ENCODE data around the gene GPR33.
"Not testable (repeated sequence)": the region's sequence is repeated elsewhere in the genome, so short reads cannot be mapped to it uniquely, and the experiment has no call there.

Gene GPR33

GRCh38 chr14:31492759-31493498 is 5.1 kb upstream of the GPR33 start:
- no peaks in the 10 kb centered on the region for H3K9me3 ChIP-seq (ENCODE audit: control insufficient read depth, low read length)
- no peaks in the 10 kb centered on the region for H3K27me3 ChIP-seq (replicated peaks; ENCODE audit: control insufficient read depth, insufficient read depth, low read length)
- no peak for DNase-seq (ENCODE audit: low read depth)
- H3K4me3 ChIP-seq (ENCODE audit: low read length), result no peak overlapping the region
- H3K36me3 ChIP-seq (ENCODE audit: control insufficient read depth, insufficient read depth, low read length, severe bottlenecking), result no peaks in the 10 kb centered on the region
- no peak overlapping the region for H3K9ac ChIP-seq (ENCODE audit: low read length)
- no peaks in the 10 kb centered on the region for H3K4me1 ChIP-seq (ENCODE audit: control insufficient read depth, insufficient read depth, low read length)

- H3K9ac ChIP-seq (ENCODE audit: low read length), result no peak overlapping the region
- DNase-seq (ENCODE audit: low read depth), result no peak
- no peak overlapping the region for H3K4me3 ChIP-seq (ENCODE audit: low read length)
- H3K9me3 ChIP-seq (ENCODE audit: control insufficient read depth, low read length), result no peaks in the 10 kb centered on the region
- H3K27me3 ChIP-seq (replicated peaks; ENCODE audit: control insufficient read depth, insufficient read depth, low read length), result no peaks in the 10 kb centered on the region
- no peaks in the 10 kb centered on the region for H3K4me1 ChIP-seq (ENCODE audit: control insufficient read depth, insufficient read depth, low read length)
- H3K36me3 ChIP-seq (ENCODE audit: control insufficient read depth, insufficient read depth, low read length, severe bottlenecking), result no peaks in the 10 kb centered on the region
These were observed 1.9 kb upstream of the GPR33 start for GRCh38 chr14:31489691-31490090.

- no peak for DNase-seq (ENCODE audit: low read depth)
- no peaks in the 10 kb centered on the region for H3K27me3 ChIP-seq (replicated peaks; ENCODE audit: control insufficient read depth, insufficient read depth, low read length)
- H3K4me3 ChIP-seq (ENCODE audit: low read length), result no peak overlapping the region
- no peaks in the 10 kb centered on the region for H3K4me1 ChIP-seq (ENCODE audit: control insufficient read depth, insufficient read depth, low read length)
- H3K9ac ChIP-seq (ENCODE audit: low read length), result no peak overlapping the region
- H3K9me3 ChIP-seq (ENCODE audit: control insufficient read depth, low read length), result no peaks in the 10 kb centered on the region
- H3K36me3 ChIP-seq (ENCODE audit: control insufficient read depth, insufficient read depth, low read length, severe bottlenecking), result no peaks in the 10 kb centered on the region
These were observed 1.1 kb downstream of the GPR33 start for GRCh38 chr14:31486764-31487163.

GRCh38 chr14:31484754-31485153 is 3.1 kb downstream of the GPR33 start:
- H3K4me3 ChIP-seq (ENCODE audit: low read length), result no peak overlapping the region
- no peaks in the 10 kb centered on the region for H3K36me3 ChIP-seq (ENCODE audit: control insufficient read depth, insufficient read depth, low read length, severe bottlenecking)
- H3K27me3 ChIP-seq (replicated peaks; ENCODE audit: control insufficient read depth, insufficient read depth, low read length), result no peaks in the 10 kb centered on the region
- no peak for DNase-seq (ENCODE audit: low read depth)
- H3K9me3 ChIP-seq (ENCODE audit: control insufficient read depth, low read length), result no peaks in the 10 kb centered on the region
- no peaks in the 10 kb centered on the region for H3K4me1 ChIP-seq (ENCODE audit: control insufficient read depth, insufficient read depth, low read length)
- H3K9ac ChIP-seq (ENCODE audit: low read length), result no peak overlapping the region

GRCh38 chr14:31480156-31480555 is 7.7 kb downstream of the GPR33 start:
- Histone ChIP-seq H3K27me3 (replicated peaks; ENCODE audit: control insufficient read depth, insufficient read depth, low read length) (no peaks in the 10 kb centered on the region), H3K9ac (ENCODE audit: low read length) (no peak overlapping the region), H3K9me3 (ENCODE audit: control insufficient read depth, low read length) (no peaks in the 10 kb centered on the region), H3K4me3 (ENCODE audit: low read length) (no peak overlapping the region), H3K4me1 (ENCODE audit: control insufficient read depth, insufficient read depth, low read length) (peaks cover 9% of the 10 kb centered on the region), H3K36me3 (ENCODE audit: control insufficient read depth, insufficient read depth, low read length, severe bottlenecking) (no peaks in the 10 kb centered on the region)
- no peak for DNase-seq (ENCODE audit: low read depth)

GRCh38 chr14:31479027-31479426 is 8.8 kb downstream of the GPR33 start:
- Histone ChIP-seq H3K4me3 (ENCODE audit: low read length) (no peak overlapping the region), H3K27me3 (replicated peaks; ENCODE audit: control insufficient read depth, insufficient read depth, low read length) (no peaks in the 10 kb centered on the region), H3K9ac (ENCODE audit: low read length) (no peak overlapping the region), H3K4me1 (ENCODE audit: control insufficient read depth, insufficient read depth, low read length) (peaks cover 9% of the 10 kb centered on the region), H3K9me3 (ENCODE audit: control insufficient read depth, low read length) (no peaks in the 10 kb centered on the region), H3K36me3 (ENCODE audit: control insufficient read depth, insufficient read depth, low read length, severe bottlenecking) (no peaks in the 10 kb centered on the region)
- DNase-seq (ENCODE audit: low read depth), result no peak

- peak; percentile 26 for DNase-seq (ENCODE audit: low read depth)
- H3K4me1 ChIP-seq (ENCODE audit: control insufficient read depth, insufficient read depth, low read length), result peaks cover 9% of the 10 kb centered on the region
- no peaks in the 10 kb centered on the region for H3K36me3 ChIP-seq (ENCODE audit: control insufficient read depth, insufficient read depth, low read length, severe bottlenecking)
- H3K4me3 ChIP-seq (ENCODE audit: low read length), result peak overlapping the region; percentile 34
- H3K9ac ChIP-seq (ENCODE audit: low read length), result no peak overlapping the region
- no peaks in the 10 kb centered on the region for H3K27me3 ChIP-seq (replicated peaks; ENCODE audit: control insufficient read depth, insufficient read depth, low read length)
- H3K9me3 ChIP-seq (ENCODE audit: control insufficient read depth, low read length), result no peaks in the 10 kb centered on the region
These were observed 10.6 kb downstream of the GPR33 start for GRCh38 chr14:31477248-31477647.

GRCh38 chr14:31476131-31476866 is 11.5 kb downstream of the GPR33 start:
- H3K4me3 ChIP-seq (ENCODE audit: low read length), result no peak overlapping the region
- no peak overlapping the region for H3K9ac ChIP-seq (ENCODE audit: low read length)
- peak; percentile 40 for DNase-seq (ENCODE audit: low read depth)
- H3K9me3 ChIP-seq (ENCODE audit: control insufficient read depth, low read length), result no peaks in the 10 kb centered on the region
- H3K27me3 ChIP-seq (replicated peaks; ENCODE audit: control insufficient read depth, insufficient read depth, low read length), result no peaks in the 10 kb centered on the region
- H3K36me3 ChIP-seq (ENCODE audit: control insufficient read depth, insufficient read depth, low read length, severe bottlenecking), result no peaks in the 10 kb centered on the region
- H3K4me1 ChIP-seq (ENCODE audit: control insufficient read depth, insufficient read depth, low read length), result peaks cover 9% of the 10 kb centered on the region

GRCh38 chr14:31466554-31466953 is 21.3 kb downstream of the GPR33 start:
- no peak overlapping the region for H3K9ac ChIP-seq (ENCODE audit: low read length)
- no peaks in the 10 kb centered on the region for H3K36me3 ChIP-seq (ENCODE audit: control insufficient read depth, insufficient read depth, low read length, severe bottlenecking)
- no peak for DNase-seq (ENCODE audit: low read depth)
- no peak overlapping the region for H3K4me3 ChIP-seq (ENCODE audit: low read length)
- peaks cover 25% of the 10 kb centered on the region for H3K4me1 ChIP-seq (ENCODE audit: control insufficient read depth, insufficient read depth, low read length)
- no peaks in the 10 kb centered on the region for H3K27me3 ChIP-seq (replicated peaks; ENCODE audit: control insufficient read depth, insufficient read depth, low read length)
- H3K9me3 ChIP-seq (ENCODE audit: control insufficient read depth, low read length), result no peaks in the 10 kb centered on the region

- Histone ChIP-seq H3K36me3 (ENCODE audit: control insufficient read depth, insufficient read depth, low read length, severe bottlenecking) (no peaks in the 10 kb centered on the region), H3K4me3 (ENCODE audit: low read length) (no peak overlapping the region), H3K4me1 (ENCODE audit: control insufficient read depth, insufficient read depth, low read length) (peaks cover 25% of the 10 kb centered on the region), H3K9ac (ENCODE audit: low read length) (peak overlapping the region; percentile 59), H3K27me3 (replicated peaks; ENCODE audit: control insufficient read depth, insufficient read depth, low read length) (no peaks in the 10 kb centered on the region), H3K9me3 (ENCODE audit: control insufficient read depth, low read length) (no peaks in the 10 kb centered on the region)
- peak; percentile 95 for DNase-seq (ENCODE audit: low read depth)
These were observed 22.7 kb downstream of the GPR33 start for GRCh38 chr14:31465111-31465510.

GRCh38 chr14:31462450-31462849 is 25.4 kb downstream of the GPR33 start:
- H3K27me3 ChIP-seq (replicated peaks; ENCODE audit: control insufficient read depth, insufficient read depth, low read length); H3K9ac ChIP-seq (ENCODE audit: low read length); DNase-seq (ENCODE audit: low read depth); H3K4me3 ChIP-seq (ENCODE audit: low read length); H3K9me3 ChIP-seq (ENCODE audit: control insufficient read depth, low read length); H3K36me3 ChIP-seq (ENCODE audit: control insufficient read depth, insufficient read depth, low read length, severe bottlenecking): not testable (repeated sequence)
- H3K4me1 ChIP-seq (ENCODE audit: control insufficient read depth, insufficient read depth, low read length), result peaks cover 37% of the 10 kb centered on the region
